Stimulated activated CD8-positive, alpha-beta memory T cell treated with anti-CD3 and anti-CD28 coated beads, Interleukin-7, amount 100 ng/mL, for 24 hours (primary cell): ENCODE results near the gene ARHGEF10L.

Experiments
- DNase-seq: peaks from one replicate; pipeline ENCODE4 v3.0.0-alpha.2; 2020; ENCODE audit warnings: low read depth

The ARHGEF10L gene

DNA sequence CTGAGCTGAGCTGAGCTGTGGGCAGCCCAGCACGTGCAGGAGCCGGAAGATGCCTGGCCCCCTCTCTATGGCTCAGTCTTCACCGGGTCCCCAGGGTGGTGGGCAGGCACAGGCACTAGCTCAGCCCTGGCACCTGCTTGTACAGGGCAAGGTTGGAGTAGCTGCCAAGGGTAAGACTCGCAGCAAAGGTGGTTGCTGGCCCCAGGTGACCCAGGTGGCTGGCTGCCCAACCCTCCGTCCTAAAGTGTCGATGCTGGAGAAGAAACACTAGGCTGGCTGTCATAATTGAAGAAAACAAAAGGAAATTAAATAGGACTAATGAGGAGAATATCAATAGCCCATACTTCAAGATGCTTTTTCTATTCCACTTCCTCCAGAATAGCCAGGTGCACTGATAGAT is 138.5 kb downstream of the ARHGEF10L start:
- DNase-seq = no peak

DNA sequence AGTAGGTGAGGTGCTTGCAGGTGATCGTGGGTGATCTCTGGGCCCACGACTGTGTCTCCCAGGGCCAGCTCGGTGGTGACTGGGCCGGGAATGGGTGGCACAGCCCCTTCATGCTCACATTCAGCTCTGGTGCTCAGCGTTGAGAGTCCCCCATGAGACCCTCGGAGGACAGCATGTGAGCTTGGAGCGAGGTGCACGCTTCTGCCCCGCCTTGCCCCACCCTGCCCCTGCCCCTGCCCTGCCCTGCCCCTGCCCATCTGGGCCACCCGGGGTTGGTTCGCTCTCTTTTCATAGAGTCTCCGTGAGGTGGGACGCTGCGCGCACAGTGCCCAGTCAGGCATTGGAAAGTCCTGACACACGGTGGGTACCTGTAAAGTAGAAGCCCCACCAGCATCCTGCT is 140.4 kb downstream of the ARHGEF10L start:
- no peak for DNase-seq

DNA sequence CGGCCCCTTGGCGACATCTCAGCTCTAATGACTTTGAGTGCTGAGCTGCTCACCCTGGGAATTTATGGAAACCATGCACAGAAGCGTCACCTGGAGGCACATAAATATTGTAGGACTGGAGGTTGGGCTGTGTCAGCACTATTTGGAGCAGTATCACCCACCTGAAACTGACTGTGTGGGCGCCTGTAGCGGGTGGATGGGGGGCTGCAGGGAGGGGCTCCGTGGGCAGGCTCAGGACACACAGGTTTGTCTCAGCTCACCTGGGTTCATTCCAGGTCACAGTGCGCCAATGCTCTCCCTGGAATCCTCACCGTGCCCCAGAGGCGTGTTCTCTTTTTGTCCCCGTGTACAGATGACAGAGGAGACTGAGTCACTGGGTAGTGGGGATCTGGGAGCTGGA is 140.8 kb downstream of the ARHGEF10L start:
- DNase-seq = no peak

DNA sequence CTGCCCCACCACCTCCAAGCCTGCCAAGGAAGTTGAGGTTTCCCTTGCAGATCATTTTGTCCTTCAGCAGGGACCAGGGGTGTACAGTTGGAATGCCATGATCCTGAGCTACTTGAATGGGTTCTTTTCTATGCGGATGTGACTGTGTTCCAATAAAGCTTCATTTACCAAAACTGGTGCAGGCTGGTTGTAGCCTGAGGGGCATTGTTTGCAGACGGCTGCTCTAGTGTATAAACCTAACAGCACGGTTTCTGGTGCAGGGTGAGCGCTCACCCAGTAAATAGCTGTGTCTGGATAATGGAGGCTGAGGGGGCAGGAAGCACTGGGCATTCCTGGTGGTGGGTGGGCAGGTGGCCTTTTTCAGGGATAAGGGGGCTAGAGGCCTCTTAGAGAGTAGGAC is 142.9 kb downstream of the ARHGEF10L start:
- no peak for DNase-seq

DNA sequence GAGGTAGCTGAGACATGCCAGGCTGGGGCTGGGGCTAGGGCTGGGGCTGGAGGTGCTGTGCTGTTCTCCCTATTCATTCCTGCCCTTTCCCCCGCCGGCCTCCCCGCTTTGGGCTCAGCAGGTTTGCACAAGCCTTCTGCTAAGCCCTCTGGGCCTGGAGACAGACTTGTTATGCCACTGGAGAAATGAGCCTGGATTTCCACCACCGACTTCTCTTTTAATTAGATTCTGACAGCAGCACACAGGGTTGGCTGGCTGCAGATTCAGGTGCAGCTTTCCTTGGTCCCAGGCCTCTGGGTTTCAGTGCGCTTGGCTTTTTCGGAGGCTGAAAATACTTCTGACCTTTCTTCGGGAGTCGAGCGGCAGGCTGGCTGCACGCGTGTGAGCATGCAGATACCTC is 144.1 kb downstream of the ARHGEF10L start:
- DNase-seq = no peak

DNA sequence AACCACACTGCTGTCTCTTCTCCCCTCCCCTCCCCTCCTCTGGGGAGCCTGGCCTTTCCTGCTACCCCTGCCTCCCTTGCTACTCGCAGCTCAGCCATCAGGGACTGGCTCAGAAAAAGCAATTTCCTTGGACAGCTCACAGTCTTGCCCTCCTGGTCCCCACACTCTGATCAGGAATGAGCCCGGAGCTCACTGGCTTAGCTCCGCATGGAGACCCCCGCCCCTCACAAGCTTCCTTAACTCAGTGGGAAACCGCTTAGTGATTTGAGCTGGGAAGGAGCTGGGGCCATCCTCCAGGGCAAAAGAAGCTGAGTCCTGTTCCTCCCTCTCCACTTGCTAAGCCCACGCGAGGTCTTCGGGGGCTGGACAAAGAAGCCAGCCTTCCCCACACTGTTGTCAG is 145.3 kb downstream of the ARHGEF10L start:
- DNase-seq = no peak

DNA sequence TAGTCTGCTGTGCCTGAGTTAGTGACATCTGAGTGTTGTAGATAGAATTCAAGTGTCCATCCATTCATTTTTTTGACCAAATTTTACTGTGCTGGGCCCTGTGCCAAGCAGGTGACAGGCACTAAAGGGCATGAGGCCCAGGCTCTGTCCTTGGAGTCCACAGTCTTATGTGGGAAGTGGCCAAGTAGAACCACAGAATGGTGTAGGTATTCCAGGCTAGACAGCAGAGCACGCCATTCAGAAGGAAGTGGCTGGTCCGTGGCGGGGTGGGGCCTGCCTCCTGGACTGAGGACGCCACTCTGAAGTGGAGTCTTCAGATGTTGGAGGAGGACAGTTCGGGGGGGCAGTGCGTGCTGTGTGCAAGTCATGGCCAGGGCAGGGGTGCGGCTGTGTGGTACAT is 146.8 kb downstream of the ARHGEF10L start:
- no peak for DNase-seq

DNA sequence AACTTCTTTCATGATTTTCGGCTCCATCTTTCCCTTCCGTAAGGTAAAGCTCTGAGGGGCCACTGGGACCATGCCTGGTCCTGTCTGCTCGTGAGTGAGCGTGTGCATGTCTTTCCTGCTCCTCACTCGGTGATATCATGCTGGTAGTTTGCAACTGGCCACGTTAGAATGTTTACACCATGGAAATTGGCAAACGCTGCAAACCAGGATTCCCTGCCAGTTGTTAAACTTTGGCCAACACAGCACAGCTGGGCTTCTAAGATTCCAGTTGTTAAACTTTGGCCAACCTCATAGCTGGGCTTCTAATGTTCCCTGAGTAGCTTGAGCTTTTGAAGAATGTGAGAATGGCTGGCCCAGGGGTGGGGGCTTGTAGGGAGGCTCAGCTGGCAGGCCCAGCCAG is 147.6 kb downstream of the ARHGEF10L start:
- DNase-seq = no peak

DNA sequence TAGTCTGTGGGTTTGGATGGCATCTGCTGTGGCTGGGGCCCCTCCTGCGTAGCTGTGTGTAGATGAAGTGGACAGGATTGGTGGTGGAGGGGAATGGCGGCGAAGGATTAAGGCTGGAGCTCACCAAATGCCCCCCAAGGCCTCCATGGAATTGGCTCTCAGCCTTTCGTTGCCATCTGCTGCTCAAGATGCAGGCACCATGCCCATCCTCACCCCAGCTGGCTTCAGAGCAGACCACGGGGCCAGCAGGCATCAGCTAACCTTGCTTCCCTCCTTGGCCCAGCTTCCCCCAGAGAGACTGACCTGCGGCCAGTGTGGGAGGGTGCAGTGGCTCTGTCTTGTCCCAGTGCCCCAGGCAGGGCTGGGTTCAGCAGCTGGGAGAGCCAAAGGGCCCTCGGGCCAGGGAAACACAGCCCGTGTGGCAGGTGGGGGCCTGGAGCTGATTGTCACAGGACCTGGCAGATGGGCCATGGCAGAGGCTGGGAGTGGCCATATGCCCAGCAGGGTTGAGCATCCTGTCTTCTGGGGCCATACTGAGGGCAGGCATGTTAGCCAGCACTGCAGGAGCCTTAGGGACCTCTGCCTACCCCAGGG is 148.8 kb downstream of the ARHGEF10L start:
- no peak for DNase-seq

DNA sequence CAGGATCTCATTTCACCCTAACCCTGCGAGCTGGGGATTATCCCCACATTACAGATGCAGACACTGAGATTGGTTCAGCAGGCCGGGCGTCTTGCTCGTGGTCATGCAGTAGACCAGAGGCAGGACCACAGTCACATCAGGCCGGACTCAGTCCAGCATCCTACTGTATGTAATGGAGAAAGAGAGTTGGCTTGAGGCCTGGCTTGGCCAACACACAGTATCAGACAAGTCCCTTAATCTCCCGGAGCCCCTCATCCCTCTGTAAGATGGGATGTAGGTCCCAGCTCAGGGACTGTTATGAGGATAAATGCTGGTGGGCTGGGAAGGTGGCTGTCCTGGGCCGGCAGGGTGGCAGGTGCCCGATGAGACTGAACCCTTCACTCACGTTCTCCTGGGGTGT is 149.5 kb downstream of the ARHGEF10L start:
- no peak for DNase-seq

DNA sequence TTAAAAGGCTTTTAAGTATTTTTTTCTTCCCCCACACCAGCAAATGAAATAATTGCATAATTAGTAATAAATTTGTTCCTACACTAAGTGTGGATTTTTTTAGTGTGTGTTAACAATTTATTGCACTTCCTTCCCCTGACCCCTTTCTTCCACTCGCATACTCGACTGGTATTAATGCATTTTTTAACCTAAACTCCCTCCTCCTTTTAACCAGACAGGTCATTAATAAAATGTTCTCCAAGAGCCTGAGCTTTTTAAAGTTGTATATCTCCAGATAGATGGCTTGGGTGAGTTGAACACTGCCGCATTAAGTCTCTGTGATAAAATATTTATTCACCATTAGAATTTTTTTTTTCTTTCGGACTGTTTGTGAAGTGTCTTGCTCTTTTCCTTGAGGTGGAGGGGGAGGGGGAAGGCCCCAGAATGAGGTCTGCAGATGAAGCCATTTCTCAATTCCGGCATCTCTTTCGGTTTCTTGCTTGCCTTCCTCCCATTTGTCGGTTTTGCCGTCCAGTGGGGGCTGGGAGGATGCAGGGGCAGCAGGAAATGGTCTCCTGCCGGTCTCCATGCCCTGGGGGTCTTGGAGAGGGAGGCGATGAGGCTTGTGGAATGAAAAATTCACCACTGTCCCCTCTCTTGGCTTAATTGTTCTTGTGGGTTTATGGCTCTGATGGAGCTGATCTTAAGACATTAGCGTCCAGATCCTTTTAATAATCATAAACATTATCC is 151.6 kb downstream of the ARHGEF10L start:
- DNase-seq = no peak

DNA sequence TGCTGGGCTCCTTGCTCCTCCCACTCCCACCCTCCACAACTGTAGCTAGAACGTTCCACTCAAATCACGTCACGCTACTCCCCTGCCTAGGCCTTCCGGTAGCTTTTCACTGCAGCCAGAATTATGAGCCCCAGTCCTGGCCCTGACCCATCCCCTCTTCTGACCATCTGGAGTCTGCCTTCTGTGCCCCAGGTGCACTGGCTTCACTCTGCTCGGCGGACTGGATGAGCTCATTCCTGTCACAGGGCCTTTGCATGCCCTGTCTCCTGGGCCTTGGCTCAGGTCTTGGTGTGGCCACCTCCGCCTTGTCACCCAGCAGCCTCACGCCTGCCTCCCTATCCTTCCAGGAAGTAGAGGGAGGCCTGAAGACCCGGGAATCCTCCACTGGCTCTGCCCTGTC is 153.1 kb downstream of the ARHGEF10L start:
- no peak for DNase-seq

DNA sequence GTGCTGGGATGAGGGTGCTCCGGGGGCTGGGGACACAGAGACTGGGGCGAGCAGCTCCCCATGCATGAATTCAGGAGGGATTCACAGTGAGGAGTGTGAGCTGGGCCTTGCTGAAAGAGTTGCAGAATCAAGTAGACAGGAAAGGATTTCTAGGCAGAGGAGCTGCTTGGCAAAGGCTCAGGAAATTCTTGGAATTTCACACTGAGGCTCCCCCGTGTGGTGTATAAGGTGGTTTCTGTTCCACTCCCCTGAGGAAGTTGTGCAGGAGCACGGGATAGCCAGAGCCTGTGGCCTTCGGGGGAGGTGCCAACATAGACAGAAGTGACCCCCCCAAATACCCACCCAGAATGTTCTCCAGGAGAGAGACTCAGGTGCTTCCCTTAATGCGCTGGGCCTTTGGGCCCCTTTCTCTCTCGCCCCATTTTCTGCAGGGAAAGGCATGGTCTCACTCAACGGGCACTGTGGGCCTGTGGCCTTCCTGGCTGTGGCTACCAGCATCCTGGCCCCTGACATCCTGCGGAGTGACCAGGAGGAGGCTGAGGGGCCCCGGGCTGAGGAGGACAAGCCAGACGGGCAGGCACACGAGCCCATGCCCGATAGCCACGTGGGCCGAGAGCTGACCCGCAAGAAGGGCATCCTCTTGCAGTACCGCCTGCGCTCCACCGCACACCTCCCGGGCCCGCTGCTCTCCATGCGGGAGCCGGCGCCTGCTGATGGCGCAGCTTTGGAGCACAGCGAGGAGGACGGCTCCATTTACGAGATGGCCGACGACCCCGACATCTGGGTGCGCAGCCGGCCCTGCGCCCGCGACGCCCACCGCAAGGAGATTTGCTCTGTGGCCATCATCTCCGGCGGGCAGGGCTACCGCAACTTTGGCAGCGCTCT is 157.2 kb downstream of the ARHGEF10L start:
- DNase-seq = no peak

DNA sequence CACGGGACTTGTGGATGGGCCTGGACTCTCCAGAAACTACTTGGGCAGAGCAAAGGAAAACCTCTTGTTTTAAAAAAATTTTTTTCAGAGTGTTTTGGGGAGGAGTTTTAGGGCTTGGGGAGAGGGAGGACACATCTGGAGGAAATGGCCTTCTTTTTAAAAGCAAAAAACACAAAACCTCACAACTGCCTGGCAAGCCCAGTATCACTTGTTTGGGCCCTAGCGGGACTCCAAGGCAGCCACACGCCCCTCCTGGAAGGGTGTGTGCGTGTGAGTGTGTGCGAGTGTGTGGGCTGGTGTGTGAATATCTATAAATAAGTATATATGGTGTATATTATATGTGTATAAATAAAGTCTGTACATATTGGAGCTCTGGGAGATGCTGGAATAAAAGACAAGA is 158.0 kb downstream of the ARHGEF10L start:
- DNase-seq = no peak

DNA sequence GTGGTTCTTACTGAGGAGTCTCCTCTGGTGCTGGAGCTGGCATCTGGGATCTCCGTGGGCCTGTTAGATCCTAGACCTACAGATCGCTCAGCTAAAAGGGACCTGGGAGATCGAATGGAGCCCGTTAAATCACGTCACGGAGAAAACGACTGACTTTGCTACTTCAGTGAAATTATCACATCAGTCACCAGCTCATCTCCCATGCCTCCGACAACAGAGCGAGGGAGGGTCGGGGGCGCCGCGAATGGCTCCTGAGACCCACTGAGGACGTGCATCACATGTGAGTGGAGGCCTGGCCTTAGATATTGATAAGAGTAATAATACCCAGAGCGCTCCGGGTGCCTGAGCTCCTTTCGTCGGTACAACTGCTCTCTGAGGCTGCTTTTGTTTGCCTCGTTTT is 160.1 kb downstream of the ARHGEF10L start:
- DNase-seq = no peak

DNA sequence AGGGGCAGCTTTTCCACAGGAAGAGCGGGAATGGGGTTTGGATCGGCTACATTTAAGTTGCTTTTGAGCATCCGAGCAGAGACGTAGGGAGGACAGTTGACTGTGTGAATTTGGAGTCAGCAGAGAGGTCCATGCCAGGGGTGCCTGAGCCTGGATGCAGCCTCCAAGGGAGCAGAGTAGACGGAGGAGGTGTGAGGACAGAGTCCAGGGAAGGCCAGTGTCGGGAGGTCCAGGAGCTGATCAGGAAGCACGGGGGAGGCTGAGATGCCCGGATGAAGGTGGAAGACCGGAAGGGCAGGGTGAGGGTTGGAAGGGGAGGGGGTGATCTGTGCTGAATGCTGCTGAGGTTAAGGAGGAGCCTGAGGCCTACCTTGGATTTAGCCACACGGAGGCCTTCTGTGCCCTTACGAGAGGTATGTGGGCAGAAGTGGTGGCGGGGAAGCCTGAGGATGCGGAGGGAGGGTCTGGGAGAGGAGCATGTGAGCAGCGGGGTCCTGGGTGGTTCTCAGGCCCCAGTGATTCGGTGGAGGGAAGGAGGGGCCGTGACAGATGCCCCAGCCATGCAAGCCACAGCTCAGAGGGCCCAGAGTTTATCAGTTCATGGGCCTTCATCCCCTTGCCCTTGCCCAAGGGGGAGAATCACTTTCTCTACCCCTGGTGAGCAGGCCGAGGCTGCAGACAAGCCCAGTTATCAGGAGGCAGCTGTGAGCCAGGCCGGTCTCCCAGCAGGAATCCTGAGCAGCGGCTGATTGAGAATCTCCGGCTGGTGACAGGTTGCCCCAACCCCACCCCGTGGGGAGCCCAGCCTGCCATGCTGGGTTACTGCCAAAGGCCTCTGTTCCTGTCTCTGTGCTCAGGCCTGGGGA is 161.7 kb downstream of the ARHGEF10L start:
- DNase-seq = no peak

DNA sequence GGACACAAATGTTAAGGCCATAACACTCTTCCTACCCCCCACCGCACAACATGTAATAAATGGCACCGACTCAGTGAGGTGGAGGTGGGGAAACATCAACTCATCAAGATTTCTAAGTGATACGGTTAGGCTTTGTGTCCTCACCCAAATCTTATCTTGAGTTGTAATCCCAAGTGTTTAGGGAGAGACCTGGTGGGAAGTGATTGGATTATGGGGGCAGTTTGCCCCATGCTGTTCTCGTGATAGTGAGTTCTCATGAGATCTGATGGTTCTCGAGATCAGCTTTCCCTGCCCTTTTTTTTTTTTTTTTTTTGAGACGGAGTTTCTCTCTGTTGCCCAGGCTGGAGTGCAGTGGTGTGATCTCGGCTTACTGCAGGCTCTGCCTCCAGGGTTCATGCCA is 164.7 kb downstream of the ARHGEF10L start:
- no peak for DNase-seq

DNA sequence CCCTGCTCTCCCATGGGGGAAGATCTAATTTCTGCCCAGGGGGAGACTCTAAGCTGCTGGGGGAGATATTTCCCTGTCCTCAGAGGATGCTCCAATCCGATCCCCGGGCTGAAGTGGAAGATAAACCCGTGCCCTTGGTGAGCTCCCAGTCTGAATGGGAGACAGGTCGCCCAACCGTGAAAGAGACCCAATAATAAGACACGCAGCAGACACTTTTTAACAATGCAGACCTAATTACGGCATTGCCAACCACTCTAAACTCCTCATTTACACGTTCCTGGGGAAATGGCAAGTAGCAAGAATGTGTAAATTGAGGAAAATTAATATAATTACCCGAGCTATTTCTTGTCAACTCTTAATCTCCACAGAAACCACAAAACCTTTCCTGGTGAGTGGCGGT is 166.9 kb downstream of the ARHGEF10L start:
- DNase-seq = no peak

DNA sequence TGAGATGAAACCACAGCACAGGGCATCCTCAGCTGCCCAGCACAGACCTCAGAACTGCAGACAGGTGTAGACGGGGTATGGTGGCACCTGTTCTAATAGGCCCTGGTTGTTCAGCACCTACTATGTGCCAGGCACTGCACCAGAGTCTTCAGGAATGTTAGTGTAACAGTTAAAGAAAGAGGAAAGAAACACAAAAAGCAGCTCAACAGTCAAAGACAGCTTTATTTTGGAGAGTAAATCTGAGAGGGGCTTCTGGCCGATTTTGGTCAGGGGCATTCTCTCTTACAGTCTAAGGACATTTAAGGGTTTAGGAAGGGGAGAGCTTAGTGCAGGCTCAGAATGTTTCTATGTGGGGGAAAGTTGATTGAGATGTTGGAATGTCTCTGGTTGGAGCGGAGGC is 170.5 kb downstream of the ARHGEF10L start:
- no peak for DNase-seq

DNA sequence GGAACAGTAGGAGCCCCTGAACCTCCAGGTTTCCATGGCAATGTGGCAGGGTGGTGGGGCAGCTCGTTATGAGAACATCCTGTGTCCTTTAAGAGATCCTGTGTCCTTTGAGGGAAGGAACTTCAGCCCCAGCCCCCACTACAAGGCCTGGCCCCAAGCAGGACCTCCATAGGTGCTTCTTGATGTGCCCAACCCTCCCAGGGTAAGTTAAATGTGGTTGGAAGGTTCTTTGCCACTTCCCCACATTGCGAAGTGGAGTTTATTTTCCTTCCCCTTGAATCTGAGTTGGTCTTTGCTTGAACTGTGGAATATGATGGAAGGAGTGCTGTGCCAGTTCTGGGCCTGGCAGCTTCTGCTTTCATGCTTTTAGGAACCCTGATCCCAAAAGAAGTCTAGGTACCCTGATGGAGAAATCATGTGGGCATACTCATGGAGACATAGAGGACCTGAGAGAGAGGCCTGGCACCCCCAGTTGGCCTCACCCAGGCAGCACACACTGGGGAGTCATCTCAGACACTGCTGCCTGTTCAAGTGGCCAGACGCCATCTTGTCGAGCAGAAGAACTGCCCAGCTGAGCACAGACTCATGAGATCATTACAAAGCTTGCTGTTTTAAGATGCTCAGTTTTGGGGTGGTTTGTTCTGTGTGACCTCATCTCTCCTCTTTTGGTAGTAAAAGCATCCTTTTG is 171.5 kb downstream of the ARHGEF10L start:
- DNase-seq = no peak

DNA sequence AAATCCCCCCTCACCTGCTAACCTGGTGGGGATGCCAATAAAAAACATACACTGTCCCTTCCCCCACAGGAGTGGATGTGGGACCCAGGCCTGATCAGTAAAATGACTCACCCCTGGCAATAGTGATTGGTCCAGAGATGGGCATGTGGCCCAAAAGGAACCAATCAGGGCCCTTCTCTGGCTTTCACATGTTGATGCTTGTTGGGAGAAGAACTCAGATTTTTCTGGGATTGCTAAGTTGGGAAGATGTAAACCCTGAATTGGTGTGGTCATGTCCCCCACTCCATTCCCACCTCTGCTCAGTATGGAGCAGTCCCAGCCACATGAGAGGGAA is 172.0 kb downstream of the ARHGEF10L start:
- no peak for DNase-seq

DNA sequence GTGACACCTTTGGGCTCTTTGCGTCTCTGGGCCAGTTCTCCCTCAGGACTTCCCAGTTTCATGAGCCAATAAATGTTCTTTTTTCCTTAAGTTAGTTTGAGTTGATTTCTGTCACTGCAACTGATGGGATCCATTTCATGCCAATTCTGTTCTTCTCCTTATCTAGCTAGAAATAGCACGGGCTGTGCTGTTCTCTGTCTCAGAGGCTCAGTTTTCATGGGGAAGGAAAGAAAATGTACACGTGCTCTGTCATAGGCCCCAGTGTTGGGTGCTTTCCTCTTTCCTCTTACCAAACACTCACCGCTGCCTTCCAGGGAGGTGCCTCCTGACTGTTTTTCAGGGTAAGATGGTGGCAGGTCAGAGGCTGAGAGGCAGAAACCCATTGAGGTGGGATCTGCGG is 172.4 kb downstream of the ARHGEF10L start:
- no peak for DNase-seq
